Measurements from ENCODE around the gene RABGAP1L. TPM values are rescaled to one million over a fixed set of nuclear protein-coding genes. Genes with fewer than 3 reads are reported as not detected.
"Not testable (repeated sequence)": the region's sequence is repeated elsewhere in the genome, so short reads cannot be mapped to it uniquely, and the experiment has no call there.

The RABGAP1L gene
- total RNA-seq, 6 experiments from 2014 or later, result 11.7 to 23.1 (median 18.5) TPM

GRCh38 chr1:174230399-174230798 is 71.1 kb downstream of the RABGAP1L start:
- intact Hi-C loops (cut with DNase I), result no loop called here
- no peak overlapping the region for H3K4me3 ChIP-seq
- H3K27me3 ChIP-seq, result no peaks in the 10 kb centered on the region
- H3K27ac ChIP-seq, result no peak overlapping the region
- TF ChIP-seq, protein P1, sequence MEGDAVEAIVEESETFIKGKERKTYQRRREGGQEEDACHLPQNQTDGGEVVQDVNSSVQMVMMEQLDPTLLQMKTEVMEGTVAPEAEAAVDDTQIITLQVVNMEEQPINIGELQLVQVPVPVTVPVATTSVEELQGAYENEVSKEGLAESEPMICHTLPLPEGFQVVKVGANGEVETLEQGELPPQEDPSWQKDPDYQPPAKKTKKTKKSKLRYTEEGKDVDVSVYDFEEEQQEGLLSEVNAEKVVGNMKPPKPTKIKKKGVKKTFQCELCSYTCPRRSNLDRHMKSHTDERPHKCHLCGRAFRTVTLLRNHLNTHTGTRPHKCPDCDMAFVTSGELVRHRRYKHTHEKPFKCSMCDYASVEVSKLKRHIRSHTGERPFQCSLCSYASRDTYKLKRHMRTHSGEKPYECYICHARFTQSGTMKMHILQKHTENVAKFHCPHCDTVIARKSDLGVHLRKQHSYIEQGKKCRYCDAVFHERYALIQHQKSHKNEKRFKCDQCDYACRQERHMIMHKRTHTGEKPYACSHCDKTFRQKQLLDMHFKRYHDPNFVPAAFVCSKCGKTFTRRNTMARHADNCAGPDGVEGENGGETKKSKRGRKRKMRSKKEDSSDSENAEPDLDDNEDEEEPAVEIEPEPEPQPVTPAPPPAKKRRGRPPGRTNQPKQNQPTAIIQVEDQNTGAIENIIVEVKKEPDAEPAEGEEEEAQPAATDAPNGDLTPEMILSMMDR (IDR thresholded peaks at IDR 0.05), result no peak
- no peak for TF ChIP-seq POLR2A (IDR thresholded peaks at IDR 0.05)
- WGBS (ENCODE audit: insufficient coverage, low coverage, low lambda C conversion rate, missing lambda C conversion rate), result 57% methylated on average over 5 of the region's 5 CpGs
- H3K9me3 ChIP-seq, result no peaks in the 10 kb centered on the region
- DNase-seq (no peak), ATAC-seq (no peak)
- no peaks in the 10 kb centered on the region for H3K36me3 ChIP-seq
- no peaks in the 10 kb centered on the region for H3K4me1 ChIP-seq

DNA sequence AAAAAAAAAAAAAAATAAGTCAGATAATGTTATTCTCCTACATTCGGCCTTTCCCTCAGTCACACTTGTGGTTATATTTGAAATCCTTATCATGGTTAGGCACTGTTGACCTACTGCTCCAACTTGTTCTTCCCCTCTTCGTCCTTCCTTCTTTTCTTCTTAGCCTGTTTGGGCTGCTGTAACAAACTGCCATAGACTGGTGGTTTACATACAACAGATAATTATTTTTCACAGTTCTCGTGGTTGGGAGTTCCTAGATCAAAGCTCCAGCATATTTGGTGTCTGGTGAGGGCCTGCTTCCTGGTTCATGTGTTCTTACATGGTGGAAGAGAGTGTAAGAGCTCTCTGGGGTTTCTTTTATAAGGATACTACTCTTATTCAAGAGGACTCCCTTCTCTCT is 73.4 kb downstream of the RABGAP1L start:
- intact Hi-C loops (cut with DNase I), result no loop called here
- H3K4me1 ChIP-seq, result no peaks in the 10 kb centered on the region
- DNase-seq, result no peak
- H3K27ac ChIP-seq, result no peak overlapping the region
- no peaks in the 10 kb centered on the region for H3K9me3 ChIP-seq
- H3K4me3 ChIP-seq, result no peak overlapping the region
- no peak for ATAC-seq
- WGBS (ENCODE audit: insufficient coverage, low coverage, low lambda C conversion rate, missing lambda C conversion rate), result 77% methylated on average over 2 of the region's 3 CpGs
- no peaks in the 10 kb centered on the region for H3K36me3 ChIP-seq
- TF ChIP-seq, protein P1 (IDR thresholded peaks at IDR 0.05), result no peak
- TF ChIP-seq POLR2A (IDR thresholded peaks at IDR 0.05), result no peak
- H3K27me3 ChIP-seq, result no peaks in the 10 kb centered on the region

DNA sequence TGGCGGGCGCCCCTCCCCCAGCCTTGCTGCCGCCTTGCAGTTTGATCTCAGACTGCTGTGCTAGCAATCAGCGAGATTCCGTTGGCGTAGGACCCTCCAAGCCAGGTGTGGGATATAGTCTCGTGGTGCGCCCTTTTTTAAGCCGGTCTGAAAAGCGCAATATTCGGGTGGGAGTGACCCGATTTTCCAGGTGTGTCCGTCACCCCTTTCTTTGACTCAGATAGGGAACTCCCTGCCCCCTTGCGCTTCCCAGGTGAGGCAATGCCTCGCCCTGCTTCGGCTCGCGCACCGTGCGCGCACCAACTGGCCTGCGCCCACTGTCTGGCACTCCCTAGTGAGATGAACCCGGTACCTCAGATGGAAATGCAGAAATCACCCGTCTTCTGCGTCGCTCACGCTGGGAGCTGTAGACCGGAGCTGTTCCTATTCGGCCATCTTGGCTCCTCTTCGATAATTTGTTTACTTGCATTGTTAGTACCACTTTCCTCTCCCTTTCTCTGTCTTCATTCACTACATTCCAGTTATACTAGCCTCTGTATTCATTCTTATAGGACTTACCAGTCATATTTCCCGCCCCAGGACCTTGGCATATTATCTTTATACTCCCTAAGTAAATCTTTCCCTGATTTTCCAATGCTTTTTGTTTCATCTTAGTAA is 79.7 kb downstream of the RABGAP1L start:
- intact Hi-C loops (cut with DNase I); H3K27me3 ChIP-seq; H3K4me3 ChIP-seq; H3K27ac ChIP-seq; H3K36me3 ChIP-seq; DNase-seq; H3K9me3 ChIP-seq; H3K4me1 ChIP-seq; ATAC-seq: not testable (repeated sequence)
- WGBS (ENCODE audit: insufficient coverage, low coverage, low lambda C conversion rate, missing lambda C conversion rate), result 92% methylated on average over 10 of the region's 31 CpGs

DNA sequence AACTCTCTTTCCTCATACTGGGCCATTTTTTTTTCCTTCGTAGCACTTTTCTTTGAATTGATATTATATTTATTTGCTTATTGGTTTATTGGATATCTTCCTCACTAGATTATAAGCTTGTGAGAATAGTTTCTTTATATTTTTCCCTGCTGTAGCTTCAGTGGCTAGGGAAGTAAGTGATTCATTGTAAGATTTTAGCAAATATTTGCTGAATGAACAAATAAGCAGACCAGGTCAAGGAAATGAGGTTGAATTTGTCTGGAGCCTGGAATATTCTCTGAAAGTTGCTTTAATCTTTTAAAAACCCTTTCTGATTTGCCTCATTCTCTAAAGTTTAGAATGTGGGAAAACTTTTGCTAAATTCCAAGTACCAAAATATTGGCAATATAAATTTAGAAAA is 80.2 kb downstream of the RABGAP1L start:
- Histone ChIP-seq H3K27me3 (no peaks in the 10 kb centered on the region), H3K36me3 (peaks cover 0 to 6% (median 0%) of the 10 kb centered on the region in 4 donors), H3K27ac (no peak overlapping the region), H3K9me3 (no peaks in the 10 kb centered on the region), H3K4me1 (peaks cover 0 to 3% (median 0%) of the 10 kb centered on the region in 4 donors), H3K4me3 (no peak overlapping the region)
- ATAC-seq (peak in 2 of 4 donors; percentile 47 to 81), DNase-seq (no peak)
- TF ChIP-seq POLR2A (IDR thresholded peaks at IDR 0.05), result no peak
- TF ChIP-seq, protein P1 (IDR thresholded peaks at IDR 0.05), result no peak
- WGBS (ENCODE audit: insufficient coverage, low coverage, low lambda C conversion rate, missing lambda C conversion rate), result 68% methylated on average over 1 of the region's 1 CpG
- intact Hi-C loops (cut with DNase I), result no loop called here

DNA sequence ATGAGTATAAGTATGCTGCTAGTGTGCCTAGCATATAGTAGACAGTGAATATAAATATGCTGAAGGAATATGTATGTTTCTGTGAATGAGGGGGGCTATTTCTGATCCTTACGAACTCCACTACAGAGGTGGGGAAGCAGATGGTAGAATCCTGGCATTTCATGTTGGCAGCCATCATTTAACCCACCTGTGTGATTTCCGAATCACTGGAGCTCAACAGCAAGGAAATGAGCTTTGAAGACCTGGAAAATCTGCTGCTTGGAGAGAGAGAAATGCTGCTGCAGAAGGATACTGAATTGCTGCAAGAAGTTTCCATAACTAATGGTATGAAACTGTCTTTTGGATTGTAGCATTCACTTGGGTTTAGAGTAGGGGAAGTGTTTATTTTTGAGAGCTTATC is 83.5 kb downstream of the RABGAP1L start:
- no peak for TF ChIP-seq POLR2A (IDR thresholded peaks at IDR 0.05)
- TF ChIP-seq, protein P1 (IDR thresholded peaks at IDR 0.05), result no peak
- 87% methylated on average over 2 of the region's 2 CpGs for WGBS (ENCODE audit: insufficient coverage, low coverage, low lambda C conversion rate, missing lambda C conversion rate)
- DNase-seq, result no peak

More for the DNA sequence above, 83.5 kb downstream of the RABGAP1L start:
- H3K36me3 ChIP-seq, result peaks cover 0 to 6% (median 0%) of the 10 kb centered on the region in 4 donors
- intact Hi-C loops (cut with DNase I), result no loop called here
- H3K4me3 ChIP-seq, result no peak overlapping the region
- no peak overlapping the region for H3K27ac ChIP-seq
- no peaks in the 10 kb centered on the region for H3K9me3 ChIP-seq
- peaks cover 0 to 3% (median 0%) of the 10 kb centered on the region in 4 donors for H3K4me1 ChIP-seq
- no peak for ATAC-seq
- no peaks in the 10 kb centered on the region for H3K27me3 ChIP-seq

All from right lobe of liver (tissue), 6 donors.